CMK (cell line): ENCODE results near the gene NCOR1.
"Not testable (repeated sequence)": the region's sequence is repeated elsewhere in the genome, so short reads cannot be mapped to it uniquely, and the experiment has no call there.

Experiments used
- DNase-seq: peaks from one replicate; pipeline ENCODE4 v3.0.0-alpha.2; 2010; ENCODE audit warnings: low read depth

Gene NCOR1

GRCh38 chr17:16086957-16087356 is 128.4 kb downstream of the NCOR1 start:
- DNase-seq = no peak

GRCh38 chr17:16085066-16085699 is 130.2 kb downstream of the NCOR1 start:
- DNase-seq = no peak

- DNase-seq = no peak
Observed at GRCh38 chr17:16083223-16083622, 132.1 kb downstream of the NCOR1 start.

GRCh38 chr17:16081507-16082087 is 133.7 kb downstream of the NCOR1 start:
- no peak for DNase-seq

- no peak for DNase-seq
Observed at GRCh38 chr17:16080366-16080765, 135.0 kb downstream of the NCOR1 start.

GRCh38 chr17:16075949-16076348 is 139.4 kb downstream of the NCOR1 start:
- no peak for DNase-seq

GRCh38 chr17:16074423-16074822 is 140.9 kb downstream of the NCOR1 start:
- no peak for DNase-seq

GRCh38 chr17:16073845-16074244 is 141.5 kb downstream of the NCOR1 start:
- DNase-seq = no peak

- no peak for DNase-seq
Observed at GRCh38 chr17:16072031-16072430, 143.3 kb downstream of the NCOR1 start.

- no peak for DNase-seq
Observed at GRCh38 chr17:16068323-16068722, 147.0 kb downstream of the NCOR1 start.

- DNase-seq = no peak
Observed at GRCh38 chr17:16066125-16066524, 149.2 kb downstream of the NCOR1 start.

GRCh38 chr17:16061631-16062030 is 153.7 kb downstream of the NCOR1 start:
- no peak for DNase-seq

GRCh38 chr17:16055139-16055538 is 160.2 kb downstream of the NCOR1 start:
- not testable (repeated sequence) for DNase-seq

GRCh38 chr17:16052486-16052885 is 162.8 kb downstream of the NCOR1 start:
- DNase-seq = no peak

GRCh38 chr17:16050844-16051243 is 164.5 kb downstream of the NCOR1 start:
- DNase-seq = no peak

GRCh38 chr17:16048811-16049449 is 166.4 kb downstream of the NCOR1 start:
- DNase-seq = no peak

- no peak for DNase-seq
Observed at GRCh38 chr17:16046966-16047365, 168.4 kb downstream of the NCOR1 start.

- DNase-seq = no peak
Observed at GRCh38 chr17:16044487-16044886, 170.8 kb downstream of the NCOR1 start.

GRCh38 chr17:16040710-16041251 is 174.6 kb downstream of the NCOR1 start:
- DNase-seq = no peak

GRCh38 chr17:16037636-16038035 is 177.7 kb downstream of the NCOR1 start:
- DNase-seq = no peak

- no peak for DNase-seq
Observed at GRCh38 chr17:16036261-16036660, 179.1 kb downstream of the NCOR1 start.

GRCh38 chr17:16033729-16034349 is 181.5 kb downstream of the NCOR1 start:
- no peak for DNase-seq
